Keratinocyte (primary cell): ENCODE results near the gene FAM210B. TPM values are rescaled to one million over a fixed set of nuclear protein-coding genes. Genes with fewer than 3 reads are reported as not detected.
A peak's percentile ranks its signal among the peaks of the same experiment; 100 is the strongest.
"Not testable (repeated sequence)": the region's sequence is repeated elsewhere in the genome, so short reads cannot be mapped to it uniquely, and the experiment has no call there.

Source experiments
- DNase-seq: peaks from one replicate; pipeline ENCODE4 v3.0.0-alpha.2; 2011; ENCODE audit warnings: low read depth, missing footprints, low spot score
- FAIRE-seq: peaks from 2 replicates; lab custom pipeline; 2011; peaks lifted over from hg19 to GRCh38; lab: Jason Lieb, UNC
- H2AFZ ChIP-seq: 2 replicates; pipeline ENCODE4 v1.6.0; 2012; ENCODE audit warnings: low read length, control low read depth, inconsistent platforms; ENCODE audit not compliant: control insufficient read depth
- H3K27ac ChIP-seq: 2 replicates; pipeline ENCODE4 v1.5.1; 2011; ENCODE audit warnings: low read length; ENCODE audit not compliant: control insufficient read depth, insufficient read depth
- H3K27me3 ChIP-seq: 3 replicates; pipeline ENCODE4 v1.6.0; 2011; ENCODE audit warnings: low read length; ENCODE audit not compliant: control insufficient read depth, insufficient read depth; ENCODE audit errors: extremely low read depth
- H3K36me3 ChIP-seq, 2 experiments: 2 replicates in 1 of 2; 3 replicates in 1 of 2; pipeline ENCODE4 v1.5.1; 2011; ENCODE audit warnings: low read length in 2 of 2, mild to moderate bottlenecking in 1 of 2; ENCODE audit not compliant: control insufficient read depth in 2 of 2, insufficient read depth in 2 of 2; ENCODE audit errors: extremely low read depth in 1 of 2
- H3K4me1 ChIP-seq: 3 replicates; pipeline ENCODE4 v1.5.1; 2011; ENCODE audit warnings: low read length; ENCODE audit not compliant: control insufficient read depth, insufficient read depth; ENCODE audit errors: extremely low read depth
- H3K4me2 ChIP-seq: 3 replicates; pipeline ENCODE4 v1.6.0; 2011; ENCODE audit warnings: low read depth, low read length; ENCODE audit not compliant: control insufficient read depth, insufficient read depth; ENCODE audit errors: extremely low read depth
- H3K4me3 ChIP-seq, 3 experiments: fragments of 200-600 bp in 1 of 3; sonication (generic) in 1 of 3; 2 replicates in 2 of 3; 3 replicates in 1 of 3; pipeline ENCODE4 v1.5.1; 2011 to 2016; ENCODE audit warnings: low read length in 3 of 3, mild to moderate bottlenecking in 3 of 3, control low read depth in 2 of 3, inconsistent platforms in 1 of 3, low read depth in 1 of 3, mixed read lengths in 1 of 3, mixed run types in 1 of 3, moderate library complexity in 1 of 3; ENCODE audit not compliant: control insufficient read depth in 2 of 3, insufficient read depth in 2 of 3; ENCODE audit errors: extremely low read depth in 1 of 3
- H3K79me2 ChIP-seq: 2 replicates; pipeline ENCODE4 v1.6.0; 2012; ENCODE audit warnings: low read length; ENCODE audit not compliant: control insufficient read depth, insufficient read depth
- H3K9ac ChIP-seq: 3 replicates; pipeline ENCODE4 v1.6.0; 2011; ENCODE audit warnings: low read length; ENCODE audit not compliant: control insufficient read depth, insufficient read depth; ENCODE audit errors: extremely low read depth
- H3K9me1 ChIP-seq: 3 replicates; pipeline ENCODE4 v1.6.0; 2011; ENCODE audit warnings: low read length; ENCODE audit not compliant: control insufficient read depth, insufficient read depth; ENCODE audit errors: extremely low read depth
- H3K9me3 ChIP-seq: 2 replicates; pipeline ENCODE4 v1.5.1; 2012; ENCODE audit warnings: low read depth, low read length; ENCODE audit not compliant: control insufficient read depth
- H4K20me1 ChIP-seq: 3 replicates; pipeline ENCODE4 v1.6.0; 2011; ENCODE audit warnings: low read length; ENCODE audit not compliant: control insufficient read depth, insufficient read depth; ENCODE audit errors: extremely low read depth
- CTCF ChIP-seq, 3 experiments: IDR thresholded peaks in 1 of 3; conservative IDR thresholded peaks in 1 of 3; optimal IDR thresholded peaks in 1 of 3; 2 replicates in 2 of 3; 3 replicates in 1 of 3; pipeline versions ENCODE3 to v1.5.1; 2011; ENCODE audit warnings: low read length in 3 of 3, mild to moderate bottlenecking in 3 of 3, moderate library complexity in 2 of 3, control low read depth in 1 of 3, inconsistent platforms in 1 of 3; ENCODE audit not compliant: insufficient read depth in 2 of 3; ENCODE audit errors: extremely low read depth in 1 of 3
- EZH2 ChIP-seq: IDR thresholded peaks from one replicate; pipeline ENCODE4 v1.6.1; 2012; ENCODE audit warnings: inconsistent platforms, mild to moderate bottlenecking, low read length, moderate library complexity
- dilution Hi-C: fragments of 300-500 bp; cut with MboI; formaldehyde crosslinking; loops from one replicate; pipeline ENCODE4 v1.7.0; 2020; ENCODE audit warnings: low sequenced_read_pairs; ENCODE audit not compliant: extremely low pct_ligation_motif_present
- polyA plus RNA-seq, 5 experiments: library from polyadenylated mRNA; depleted of rRNA in 3 of 5; stranded (reverse) in 3 of 5; stranded (forward) in 1 of 5; unstranded in 1 of 5; fragments of >200 nt; gene quantifications; 1 replicate in 1 of 5; 2 replicates in 3 of 5; 3 replicates in 1 of 5; pipeline versions ENCODE4 v1.2.1 to v1.2.3, GENCODE V29; 2011 to 2012; ENCODE audit warnings: missing spikeins in 2 of 5, low read depth in 1 of 5, low replicate concordance in 1 of 5

The FAM210B gene
- polyA plus RNA-seq, 1 donor (not counting 4 experiments of a cell fraction or from before 2014, with no cell fraction given) = 34.5 TPM

GRCh38 chr20:56388882-56389281 lies 30.1 kb downstream of the FAM210B start:
- dilution Hi-C loops = no loop called here
- Histone ChIP-seq H3K9me3 (no peaks in the 10 kb centered on the region), H3K4me3 (no peak overlapping the region), H3K9ac (no peak overlapping the region), H3K4me1 (peaks cover 11% of the 10 kb centered on the region), H3K27me3 (no peaks in the 10 kb centered on the region), H3K79me2 (peaks cover 67% of the 10 kb centered on the region), H2AFZ (no peak overlapping the region), H3K36me3 (peaks cover 2 to 13% of the 10 kb centered on the region in 2 experiments), H4K20me1 (no peaks in the 10 kb centered on the region), H3K4me2 (no peak overlapping the region), H3K27ac (no peak overlapping the region), H3K9me1 (no peaks in the 10 kb centered on the region)
- no peak for DNase-seq
- no peak for FAIRE-seq
- TF ChIP-seq EZH2 (no peak), CTCF (optimal IDR thresholded peaks at IDR 0.05 in 1 of 3, IDR thresholded peaks at IDR 0.05 in 1 of 3, conservative IDR thresholded peaks at IDR 0.05 in 1 of 3; ENCODE audit: extremely low read depth in 1 of 3, insufficient read depth in 2 of 3, low read length in 3 of 3) (no peak)

GRCh38 chr20:56389807-56390206 lies 31.0 kb downstream of the FAM210B start:
- Histone ChIP-seq H3K79me2 (peaks cover 70% of the 10 kb centered on the region), H3K4me2 (no peak overlapping the region), H3K9me1 (no peaks in the 10 kb centered on the region), H2AFZ (no peak overlapping the region), H3K4me1 (peaks cover 13% of the 10 kb centered on the region), H3K4me3 (no peak overlapping the region), H3K27me3 (no peaks in the 10 kb centered on the region), H3K9me3 (no peaks in the 10 kb centered on the region), H3K9ac (no peak overlapping the region), H3K36me3 (peaks cover 2 to 9% of the 10 kb centered on the region in 2 experiments), H3K27ac (no peak overlapping the region), H4K20me1 (no peaks in the 10 kb centered on the region)
- dilution Hi-C loops = no loop called here
- DNase-seq = no peak
- TF ChIP-seq EZH2 (no peak), CTCF (optimal IDR thresholded peaks at IDR 0.05 in 1 of 3, IDR thresholded peaks at IDR 0.05 in 1 of 3, conservative IDR thresholded peaks at IDR 0.05 in 1 of 3; ENCODE audit: extremely low read depth in 1 of 3, insufficient read depth in 2 of 3, low read length in 3 of 3) (no peak)
- FAIRE-seq = no peak

- Histone ChIP-seq H3K4me3 (peak overlapping the region in 1 of 3 experiments; percentile 92), H3K4me2 (peak overlapping the region; percentile 95), H3K36me3 (peaks cover 2 to 10% of the 10 kb centered on the region in 2 experiments), H3K4me1 (peaks cover 13% of the 10 kb centered on the region), H3K79me2 (peaks cover 72% of the 10 kb centered on the region)
- H3K9me1 ChIP-seq, H3K27ac ChIP-seq, H4K20me1 ChIP-seq, H3K9ac ChIP-seq, FAIRE-seq, H2AFZ ChIP-seq, DNase-seq, H3K27me3 ChIP-seq, dilution Hi-C loops, H3K9me3 ChIP-seq: not testable (repeated sequence)
Measured at GRCh38 chr20:56390396-56390795, 31.6 kb downstream of the FAM210B start.
